PC-3 (cell line): ENCODE data around the gene PIAS4.

Source experiments
- EZH2 ChIP-seq: fragments of 300-600 bp; sonication (generic); IDR thresholded peaks from one replicate; pipeline ENCODE4 v1.6.1; 2017; ENCODE audit warnings: antibody characterized with exemption, mild to moderate bottlenecking, low read length; ENCODE audit not compliant: unreplicated experiment
- EZH2phosphoT487 ChIP-seq: fragments of 300-600 bp; sonication (generic); IDR thresholded peaks from 2 replicates; pipeline ENCODE4 v1.6.1; 2018; ENCODE audit warnings: mild to moderate bottlenecking, antibody characterized with exemption, low read length, borderline replicate concordance
- TF ChIP-seq, protein P1 (sequence below): fragments of 300-600 bp; sonication (generic); conservative IDR thresholded peaks from 2 replicates; pipeline ENCODE4 v1.5.1; 2017; ENCODE audit warnings: antibody characterized with exemption, low read depth, mild to moderate bottlenecking, low read length

DNA sequence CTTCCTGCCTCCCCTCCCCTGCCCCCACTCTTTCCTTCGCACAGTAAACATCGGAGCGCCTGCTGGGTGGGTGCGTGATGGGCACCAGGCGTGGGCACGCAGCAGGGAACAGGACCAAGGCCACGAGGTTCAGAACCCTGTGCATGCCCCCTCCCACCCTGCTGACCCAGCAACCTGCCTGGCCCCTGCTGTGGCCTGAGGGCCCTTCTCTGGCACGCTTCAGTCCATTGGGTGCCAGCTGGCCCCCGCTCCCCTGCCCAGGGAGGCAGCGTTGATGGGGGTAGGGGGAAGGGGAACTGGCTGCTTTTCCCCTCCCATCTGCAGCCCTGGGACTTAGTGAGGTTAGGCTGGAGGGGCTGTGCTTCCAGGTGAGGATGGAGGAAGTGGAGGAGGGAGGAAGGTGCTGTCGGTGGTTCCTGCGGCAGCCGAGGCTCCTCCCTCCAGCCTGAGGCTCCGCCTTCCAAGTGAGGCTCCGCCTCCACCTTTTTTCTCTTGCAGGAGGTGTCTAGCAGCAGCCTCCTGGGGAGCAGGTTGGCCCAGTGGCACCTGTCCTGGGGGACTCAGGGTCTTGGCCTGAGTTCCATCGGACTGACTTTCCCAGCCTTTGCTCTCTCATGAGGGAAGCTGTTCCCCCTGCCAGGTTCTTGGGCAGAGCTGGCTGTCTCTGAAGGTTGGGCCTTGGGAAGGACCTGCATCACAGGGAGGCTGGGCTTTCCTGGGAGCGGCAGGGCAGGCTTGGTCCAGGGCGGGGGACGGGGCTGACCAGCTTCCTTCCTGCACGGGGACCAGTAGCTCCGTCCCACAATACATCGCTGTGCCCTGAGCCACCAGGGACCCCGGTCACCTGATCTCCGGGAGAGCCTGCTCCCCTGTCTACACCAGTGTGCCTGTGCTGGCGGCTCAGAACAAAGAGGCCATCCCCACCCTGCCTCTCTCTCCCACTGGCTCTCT is 7.3 kb downstream of the PIAS4 start:
- TF ChIP-seq, protein P1, sequence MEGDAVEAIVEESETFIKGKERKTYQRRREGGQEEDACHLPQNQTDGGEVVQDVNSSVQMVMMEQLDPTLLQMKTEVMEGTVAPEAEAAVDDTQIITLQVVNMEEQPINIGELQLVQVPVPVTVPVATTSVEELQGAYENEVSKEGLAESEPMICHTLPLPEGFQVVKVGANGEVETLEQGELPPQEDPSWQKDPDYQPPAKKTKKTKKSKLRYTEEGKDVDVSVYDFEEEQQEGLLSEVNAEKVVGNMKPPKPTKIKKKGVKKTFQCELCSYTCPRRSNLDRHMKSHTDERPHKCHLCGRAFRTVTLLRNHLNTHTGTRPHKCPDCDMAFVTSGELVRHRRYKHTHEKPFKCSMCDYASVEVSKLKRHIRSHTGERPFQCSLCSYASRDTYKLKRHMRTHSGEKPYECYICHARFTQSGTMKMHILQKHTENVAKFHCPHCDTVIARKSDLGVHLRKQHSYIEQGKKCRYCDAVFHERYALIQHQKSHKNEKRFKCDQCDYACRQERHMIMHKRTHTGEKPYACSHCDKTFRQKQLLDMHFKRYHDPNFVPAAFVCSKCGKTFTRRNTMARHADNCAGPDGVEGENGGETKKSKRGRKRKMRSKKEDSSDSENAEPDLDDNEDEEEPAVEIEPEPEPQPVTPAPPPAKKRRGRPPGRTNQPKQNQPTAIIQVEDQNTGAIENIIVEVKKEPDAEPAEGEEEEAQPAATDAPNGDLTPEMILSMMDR = no peak
- TF ChIP-seq EZH2phosphoT487 (no peak), EZH2 (no peak)
